ENCODE measurements around the gene GBGT1. TPM values are rescaled to one million over a fixed set of nuclear protein-coding genes. Genes with fewer than 3 reads are reported as not detected.

Gene GBGT1
- total RNA-seq, 1 experiment from 2014 or later = 1.8 TPM

- no peaks in the 10 kb centered on the region for H3K27me3 ChIP-seq (ENCODE audit: control insufficient read depth, insufficient read depth, low read length)
- in situ Hi-C loops (cut with HindIII; ENCODE audit: low pct_unique_long_range_greater_than_20kb, low sequenced_read_pairs) = no loop called here
- ChIA-PET CTCF (no interaction called here), POLR2A (no interaction called here)
- TF ChIP-seq SIN3A (IDR thresholded peaks at IDR 0.05; ENCODE audit: borderline replicate concordance, insufficient read depth, low read depth, low read length) = no peak
- no peak for TF ChIP-seq CTCF (IDR thresholded peaks at IDR 0.05)
- no peak for TF ChIP-seq TCF7L2 (IDR thresholded peaks at IDR 0.05; ENCODE audit: low read depth, low read length)
- no peak for TF ChIP-seq POLR2AphosphoS5 (IDR thresholded peaks at IDR 0.05; ENCODE audit: low read depth, low read length)
- TF ChIP-seq REST (IDR thresholded peaks at IDR 0.05; ENCODE audit: insufficient read depth in 1 of 2, low read depth in 2 of 2, low read length in 1 of 2) = no peak
- BruUV-seq (replicated peaks) = no TSS peak
- ATAC-seq (no peak), DNase-seq (ENCODE audit: low read depth, low spot score) (no peak)
- no peaks in the 10 kb centered on the region for H3K9me3 ChIP-seq (ENCODE audit: control insufficient read depth, insufficient read depth, low read depth, low read length)
- H3K36me3 ChIP-seq (ENCODE audit: control insufficient read depth, insufficient read depth, low read length) = no peaks in the 10 kb centered on the region
- no peaks in the 10 kb centered on the region for H3K4me1 ChIP-seq (ENCODE audit: control insufficient read depth, insufficient read depth, low read length)
- intact Hi-C loops (cut with micrococcal nuclease; ENCODE audit: unreplicated experiment) = no loop called here
- H3K27ac ChIP-seq (ENCODE audit: low read length) = no peak overlapping the region
- no peak overlapping the region for H3K4me3 ChIP-seq (ENCODE audit: low read depth in 2 of 2, low read length in 2 of 2)
Observed at GRCh38 chr9:133199648-133200321, 36.1 kb upstream of the GBGT1 start.

GRCh38 chr9:133195029-133195428 lies 31.3 kb upstream of the GBGT1 start:
- ATAC-seq (no peak), DNase-seq (ENCODE audit: low read depth, low spot score) (no peak)
- TF ChIP-seq SIN3A (IDR thresholded peaks at IDR 0.05; ENCODE audit: borderline replicate concordance, insufficient read depth, low read depth, low read length) (no peak), POLR2AphosphoS5 (IDR thresholded peaks at IDR 0.05; ENCODE audit: low read depth, low read length) (no peak), REST (IDR thresholded peaks at IDR 0.05; ENCODE audit: insufficient read depth in 1 of 2, low read depth in 2 of 2, low read length in 1 of 2) (no peak)
- Histone ChIP-seq H3K4me3 (ENCODE audit: low read depth in 2 of 2, low read length in 2 of 2) (no peak overlapping the region), H3K36me3 (ENCODE audit: control insufficient read depth, insufficient read depth, low read length) (no peaks in the 10 kb centered on the region), H3K9me3 (ENCODE audit: control insufficient read depth, insufficient read depth, low read depth, low read length) (no peaks in the 10 kb centered on the region), H3K4me1 (ENCODE audit: control insufficient read depth, insufficient read depth, low read length) (no peaks in the 10 kb centered on the region), H3K27ac (ENCODE audit: low read length) (no peak overlapping the region), H3K27me3 (ENCODE audit: control insufficient read depth, insufficient read depth, low read length) (no peaks in the 10 kb centered on the region)
- intact Hi-C loops (cut with micrococcal nuclease; ENCODE audit: unreplicated experiment) = no loop called here
- no TSS peak for BruUV-seq (replicated peaks)
- POLR2A ChIA-PET = no interaction called here
- in situ Hi-C loops (cut with HindIII; ENCODE audit: low pct_unique_long_range_greater_than_20kb, low sequenced_read_pairs) = no loop called here
- CTCF ChIA-PET = interaction anchor here (1.2 kb wide), 1 partner anchor 9 kb away, joined by 3 read pairs; no protein-coding TSS in a partner anchor

Data from Panc1 (cell line).